Gastroesophageal sphincter (tissue), 4 donors: ENCODE data around the gene KTN1. TPM values are rescaled to one million over a fixed set of nuclear protein-coding genes. Genes with fewer than 3 reads are reported as not detected.

Experiments
- ATAC-seq: fragments of 150-250 bp; one replicate; pipeline ENCODE4 v1.9.1; 2016; ENCODE audit warnings: mild to moderate bottlenecking, moderate library complexity
- H3K27ac ChIP-seq, 4 donors: fragments of 200-600 bp; sonication (generic) in 3 of 4; 1 replicate in 3 of 4; 2 replicates in 1 of 4; pipeline ENCODE4 v1.5.1; 2016 to 2019
- H3K27me3 ChIP-seq: fragments of 200-600 bp; sonication (generic); one replicate; pipeline ENCODE4 v1.5.1; 2019
- H3K36me3 ChIP-seq, 2 donors: fragments of 200-600 bp; sonication (generic); one replicate each; pipeline ENCODE4 v1.5.1; 2019; ENCODE audit warnings: control low read depth in 1 of 2
- H3K4me1 ChIP-seq, 3 donors: fragments of 200-600 bp; sonication (generic); 1 replicate in 2 of 3; 2 replicates in 1 of 3; pipeline ENCODE4 v1.5.1; 2016 to 2019; ENCODE audit warnings: control low read depth in 2 of 3
- H3K4me3 ChIP-seq, 2 donors: fragments of 200-600 bp; sonication (generic); one replicate each; pipeline ENCODE4 v1.5.1; 2019; ENCODE audit warnings: mild to moderate bottlenecking in 1 of 2, moderate library complexity in 1 of 2
- H3K9me3 ChIP-seq, 3 donors: fragments of 200-600 bp; sonication (generic); one replicate each; pipeline ENCODE4 v1.5.1; 2017 to 2019; ENCODE audit warnings: control low read depth in 2 of 3
- EP300 ChIP-seq: sonication (generic); formaldehyde crosslinking; IDR thresholded peaks from one replicate; pipeline ENCODE4 v1.6.1; 2017; ENCODE audit warnings: antibody characterized with exemption, mild to moderate bottlenecking
- POLR2A ChIP-seq, 2 donors: fragments of 450-650 bp; IDR thresholded peaks; one replicate each; pipeline ENCODE4 v1.6.1; 2017; ENCODE audit warnings: antibody characterized with exemption in 2 of 2, mild to moderate bottlenecking in 2 of 2, moderate library complexity in 1 of 2
- POLR2AphosphoS5 ChIP-seq: sonication (generic); formaldehyde crosslinking; IDR thresholded peaks from one replicate; pipeline ENCODE4 v1.6.1; 2017; ENCODE audit warnings: antibody characterized with exemption
- WGBS, 2 donors: methylation state at CpG; one replicate each; pipeline ENCODE4 v1.1.5; 2018; ENCODE audit warnings: low coverage in 1 of 2; 5-methylcytosine and 5-hydroxymethylcytosine counted together
- total RNA-seq, 4 donors: library from RNA; depleted of rRNA; stranded (reverse); fragments of >200 nt; gene quantifications; one replicate each; pipeline ENCODE4 v1.1.0, GENCODE V29; 2016
- TF ChIP-seq, protein P1 (sequence below), 4 experiments: fragments of 200-600 bp in 2 of 4; fragments of 450-650 bp in 2 of 4; sonication (generic) in 1 of 4; IDR thresholded peaks; one replicate each; pipeline ENCODE4 v1.5.1; 2017 to 2019; ENCODE audit warnings: antibody characterized with exemption in 4 of 4, mild to moderate bottlenecking in 2 of 4, moderate library complexity in 2 of 4

KTN1 gene
- total RNA-seq, 4 donors from 2014 or later = 144 to 204 (median 171) TPM

DNA sequence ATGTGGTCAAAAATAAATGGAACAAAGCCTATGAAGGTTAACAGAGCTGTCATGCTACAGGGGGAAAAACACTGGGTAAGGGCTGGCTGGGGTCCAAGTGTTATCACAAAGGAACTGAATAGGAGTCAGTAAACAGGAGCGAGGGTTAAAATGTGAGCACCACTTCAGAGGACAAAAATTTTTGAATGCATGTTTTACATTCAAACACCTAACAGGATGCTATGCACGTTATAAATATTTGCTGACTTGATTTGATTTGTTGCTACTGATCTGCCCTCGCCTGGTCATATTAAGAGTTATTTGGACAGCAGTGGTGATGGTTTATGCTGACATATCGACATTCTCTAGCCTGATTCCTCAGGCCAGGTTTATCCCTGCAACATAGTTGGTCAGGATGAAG lies 7.4 kb upstream of the KTN1 start:
- 69 to 71% methylated on average over 4 of the region's 4 CpGs for WGBS, 2 donors
- ATAC-seq = no peak
- no peak overlapping the region for H3K4me3 ChIP-seq
- H3K36me3 ChIP-seq = no peaks in the 10 kb centered on the region
- H3K9me3 ChIP-seq = no peaks in the 10 kb centered on the region
- no peaks in the 10 kb centered on the region for H3K4me1 ChIP-seq
- TF ChIP-seq POLR2AphosphoS5 (no peak), POLR2A (IDR thresholded peaks at IDR 0.05) (no peak), EP300 (no peak)
- TF ChIP-seq, protein P1, sequence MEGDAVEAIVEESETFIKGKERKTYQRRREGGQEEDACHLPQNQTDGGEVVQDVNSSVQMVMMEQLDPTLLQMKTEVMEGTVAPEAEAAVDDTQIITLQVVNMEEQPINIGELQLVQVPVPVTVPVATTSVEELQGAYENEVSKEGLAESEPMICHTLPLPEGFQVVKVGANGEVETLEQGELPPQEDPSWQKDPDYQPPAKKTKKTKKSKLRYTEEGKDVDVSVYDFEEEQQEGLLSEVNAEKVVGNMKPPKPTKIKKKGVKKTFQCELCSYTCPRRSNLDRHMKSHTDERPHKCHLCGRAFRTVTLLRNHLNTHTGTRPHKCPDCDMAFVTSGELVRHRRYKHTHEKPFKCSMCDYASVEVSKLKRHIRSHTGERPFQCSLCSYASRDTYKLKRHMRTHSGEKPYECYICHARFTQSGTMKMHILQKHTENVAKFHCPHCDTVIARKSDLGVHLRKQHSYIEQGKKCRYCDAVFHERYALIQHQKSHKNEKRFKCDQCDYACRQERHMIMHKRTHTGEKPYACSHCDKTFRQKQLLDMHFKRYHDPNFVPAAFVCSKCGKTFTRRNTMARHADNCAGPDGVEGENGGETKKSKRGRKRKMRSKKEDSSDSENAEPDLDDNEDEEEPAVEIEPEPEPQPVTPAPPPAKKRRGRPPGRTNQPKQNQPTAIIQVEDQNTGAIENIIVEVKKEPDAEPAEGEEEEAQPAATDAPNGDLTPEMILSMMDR (IDR thresholded peaks at IDR 0.05) = no peak
- H3K27me3 ChIP-seq = no peaks in the 10 kb centered on the region
- no peak overlapping the region for H3K27ac ChIP-seq

- no peaks in the 10 kb centered on the region for H3K9me3 ChIP-seq
- no peak overlapping the region for H3K4me3 ChIP-seq
- no peaks in the 10 kb centered on the region for H3K27me3 ChIP-seq
- H3K4me1 ChIP-seq = peaks cover 0 to 14% (median 2%) of the 10 kb centered on the region in 3 donors
- no peaks in the 10 kb centered on the region for H3K36me3 ChIP-seq
- H3K27ac ChIP-seq = no peak overlapping the region
- WGBS, 2 donors = 78 to 88% methylated on average over 5 to 7 of the region's 7 CpGs
- no peak for ATAC-seq
- TF ChIP-seq, protein P1 (IDR thresholded peaks at IDR 0.05) = no peak
- TF ChIP-seq EP300 = no peak
- TF ChIP-seq POLR2AphosphoS5 = no peak
- no peak for TF ChIP-seq POLR2A (IDR thresholded peaks at IDR 0.05)
Observed at GRCh38 chr14:55574988-55575387, 5.0 kb upstream of the KTN1 start.

- no peak for ATAC-seq
- Histone ChIP-seq H3K27me3 (no peaks in the 10 kb centered on the region), H3K4me1 (peaks cover 8 to 26% (median 9%) of the 10 kb centered on the region in 3 donors), H3K27ac (no peak overlapping the region), H3K9me3 (no peaks in the 10 kb centered on the region), H3K36me3 (no peaks in the 10 kb centered on the region), H3K4me3 (no peak overlapping the region)
- 93 to 95% methylated on average over 3 to 4 of the region's 4 CpGs for WGBS, 2 donors
- TF ChIP-seq POLR2AphosphoS5 (no peak), POLR2A (IDR thresholded peaks at IDR 0.05) (no peak), EP300 (no peak)
- TF ChIP-seq, protein P1 (IDR thresholded peaks at IDR 0.05) = no peak
Observed at GRCh38 chr14:55577229-55577628, 2.8 kb upstream of the KTN1 start.

- Histone ChIP-seq H3K27me3 (no peaks in the 10 kb centered on the region), H3K9me3 (no peaks in the 10 kb centered on the region), H3K36me3 (no peaks in the 10 kb centered on the region), H3K4me1 (peaks cover 12 to 39% (median 16%) of the 10 kb centered on the region in 3 donors), H3K27ac (peak overlapping the region in 3 of 4 donors; percentile 56 to 97 (median 96)), H3K4me3 (peak overlapping the region; percentile 98 to 100)
- TF ChIP-seq, protein P1 (IDR thresholded peaks at IDR 0.05) = no peak
- no peak for TF ChIP-seq POLR2A (IDR thresholded peaks at IDR 0.05)
- TF ChIP-seq EP300 = no peak
- TF ChIP-seq POLR2AphosphoS5 = no peak
- WGBS, 2 donors = 28 to 52% methylated on average over 7 to 8 of the region's 8 CpGs
- no peak for ATAC-seq
Observed at GRCh38 chr14:55578511-55578910, 1.5 kb upstream of the KTN1 start.

DNA sequence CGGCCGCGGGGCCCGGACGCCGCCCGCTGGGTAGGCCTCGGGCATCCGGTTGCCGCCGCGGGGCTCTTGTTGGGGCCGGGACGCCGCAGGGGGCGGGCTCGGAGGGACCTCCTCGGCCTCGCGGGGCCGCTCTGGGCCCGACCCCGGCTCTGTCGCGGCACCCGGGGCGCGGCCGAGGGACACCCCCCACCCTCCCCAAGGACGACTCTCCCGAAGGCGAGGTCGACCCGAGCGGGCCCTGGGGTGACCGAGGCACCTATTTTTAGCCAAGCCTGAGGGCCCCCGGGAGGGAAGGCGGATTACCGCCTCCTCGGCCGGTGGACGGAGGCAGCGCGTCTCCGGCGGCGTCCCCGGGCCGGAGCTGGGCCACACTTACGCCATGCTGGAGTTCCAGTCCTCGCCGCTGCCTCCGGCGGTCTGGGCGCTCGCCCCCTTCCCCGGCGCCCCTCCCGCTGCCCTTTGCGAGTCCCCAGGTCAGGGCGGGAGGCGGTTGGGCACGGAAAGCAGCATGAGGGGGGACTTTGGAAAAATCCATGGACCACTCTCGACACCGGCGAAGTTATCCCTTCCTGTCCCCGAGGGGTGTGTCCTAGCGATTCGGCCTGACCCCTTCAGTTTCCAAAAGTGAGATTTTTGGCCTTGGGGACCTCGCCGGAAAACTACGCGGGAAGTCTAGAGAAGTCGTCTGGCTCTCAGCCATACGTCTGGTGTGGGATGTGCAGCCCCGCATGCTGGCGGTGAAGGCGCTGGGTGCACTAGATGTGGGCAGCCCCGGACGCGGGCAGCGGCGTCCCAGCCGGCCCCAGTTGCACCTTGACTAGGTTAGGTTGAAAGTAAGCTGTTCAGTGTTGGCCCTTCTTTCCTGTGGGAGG lies 699 bp downstream of the KTN1 start:
- Histone ChIP-seq H3K4me3 (peak overlapping the region; percentile 98 to 100), H3K27me3 (no peaks in the 10 kb centered on the region), H3K27ac (peak overlapping the region; percentile 96 to 99 (median 98)), H3K36me3 (no peaks in the 10 kb centered on the region), H3K4me1 (peaks cover 16 to 61% (median 30%) of the 10 kb centered on the region in 3 donors), H3K9me3 (no peaks in the 10 kb centered on the region)
- 0% methylated on average over 7 of the region's 84 CpGs; no CpG with 5 or more reads in 1 of the 2 donors for WGBS, 2 donors
- TF ChIP-seq EP300 = no peak
- TF ChIP-seq, protein P1 (IDR thresholded peaks at IDR 0.05) = peak in 2 of 4 experiments; percentile 35 to 36
- no peak for TF ChIP-seq POLR2A (IDR thresholded peaks at IDR 0.05)
- peak; percentile 47 for ATAC-seq
